Measurements from ENCODE around the gene RGS12. TPM values are rescaled to one million over a fixed set of nuclear protein-coding genes. Genes with fewer than 3 reads are reported as not detected.

RGS12 gene
- total and polyA plus RNA-seq, 2 of the 8 experiments (the other 6 are each of a cell fraction or from before 2014, with no cell fraction given): 6.0 to 16.4 TPM

DNA sequence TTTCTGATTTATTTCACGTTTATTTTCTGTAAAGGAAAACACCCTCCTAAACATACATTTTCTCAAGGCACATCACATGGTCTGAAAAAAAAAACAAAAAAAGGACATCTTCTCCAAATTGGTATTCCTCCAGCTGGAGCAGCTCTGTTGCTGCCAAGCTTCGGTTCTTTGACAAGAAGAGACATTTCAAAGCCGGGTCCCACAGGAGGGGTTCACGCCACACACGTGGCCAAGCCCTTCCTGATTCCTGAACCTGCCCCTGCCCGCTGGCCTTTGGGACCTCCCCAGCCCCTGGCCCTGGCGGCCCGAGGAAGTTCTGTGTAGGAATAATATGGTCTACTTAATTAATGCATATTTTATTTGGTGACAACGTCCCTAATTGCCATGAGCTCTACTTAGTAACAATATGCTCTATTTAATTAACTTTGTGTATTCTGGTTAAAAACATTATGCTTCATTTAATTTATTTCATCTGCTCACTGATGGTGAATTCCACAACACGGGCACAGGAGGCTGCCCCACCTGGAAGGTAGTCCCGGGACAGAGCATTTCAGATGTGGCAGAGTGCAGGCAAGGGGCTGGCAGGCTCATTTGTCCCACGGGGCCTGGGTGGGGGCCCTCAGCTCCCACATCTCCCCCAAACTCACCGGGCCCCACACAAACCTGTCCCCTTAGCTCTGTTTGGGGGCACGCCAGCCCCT, 5.4 kb upstream of the RGS12 start:
- Histone ChIP-seq H3K18ac (ENCODE audit: extremely low read depth, low read length) (no peak overlapping the region), H3K4me3 (ENCODE audit: extremely low read depth in 1 of 4, insufficient read depth in 2 of 4, low read depth in 3 of 4, low read length in 4 of 4) (no peak overlapping the region), H3K79me2 (ENCODE audit: control insufficient read depth in 1 of 2, insufficient read depth in 2 of 2, low read length in 2 of 2) (no peaks in the 10 kb centered on the region), H3K4me1 (replicated peaks in 1 of 4; ENCODE audit: control insufficient read depth in 3 of 4, insufficient read depth in 4 of 4, low read length in 3 of 4) (peaks cover 0 to 11% (median 3%) of the 10 kb centered on the region in 4 experiments; a peak in 5 of 7 replicates), H3K4me2 (ENCODE audit: insufficient read depth in 1 of 2, low read depth in 2 of 2, low read length in 2 of 2) (no peak overlapping the region), H3K14ac (ENCODE audit: insufficient read length) (no peak overlapping the region), H2BK20ac (ENCODE audit: low read length) (no peak overlapping the region), H3K27me3 (replicated peaks in 1 of 4; ENCODE audit: control insufficient read depth in 3 of 4, extremely low read depth in 1 of 4, insufficient read depth in 3 of 4, low read length in 3 of 4) (peaks cover 0 to 7% (median 1%) of the 10 kb centered on the region in 4 experiments; a peak in 3 of 7 replicates), H4K5ac (ENCODE audit: insufficient read length, low read depth, low read length) (no peak overlapping the region), H2BK12ac (ENCODE audit: low read depth, low read length) (no peak overlapping the region), H2BK120ac (replicated peaks; ENCODE audit: low read depth, low read length) (no peak overlapping the region), H2BK5ac (ENCODE audit: low read depth, low read length) (no peak overlapping the region), H3K79me1 (ENCODE audit: low read depth, low read length) (no peaks in the 10 kb centered on the region), H3K36me3 (ENCODE audit: control insufficient read depth in 2 of 4, insufficient read depth in 4 of 4, low read length in 3 of 4) (no peaks in the 10 kb centered on the region), H3K23ac (ENCODE audit: insufficient read length) (no peak overlapping the region), H2AK5ac (ENCODE audit: low read depth, low read length) (no peak overlapping the region), H2BK15ac (ENCODE audit: low read length) (no peak overlapping the region), H4K91ac (replicated peaks; ENCODE audit: insufficient read length, low read length) (no peak overlapping the region), H3K27ac (ENCODE audit: low read depth, low read length) (no peak overlapping the region), H3K9ac (replicated peaks in 1 of 4; ENCODE audit: extremely low read depth in 1 of 4, low read depth in 3 of 4, low read length in 3 of 4) (no peak overlapping the region), H3K9me3 (ENCODE audit: insufficient read depth in 2 of 2, low read depth in 1 of 2, low read length in 1 of 2) (no peaks in the 10 kb centered on the region), H4K8ac (ENCODE audit: extremely low read depth, insufficient read depth, low read length) (peak overlapping the region; percentile 18; the same call in 1 of the 2 replicates), H3K4ac (replicated peaks; ENCODE audit: insufficient read length, low read depth, low read length) (no peak overlapping the region), H3K56ac (replicated peaks; ENCODE audit: insufficient read length, low read depth, low read length) (no peak overlapping the region), H2AFZ (ENCODE audit: low read length) (no peak overlapping the region), H3K23me2 (ENCODE audit: low read depth, low read length) (peaks cover 9% of the 10 kb centered on the region; the same call in 1 of the 2 replicates), H4K20me1 (replicated peaks in 1 of 2; ENCODE audit: control insufficient read depth in 1 of 2, insufficient read depth in 2 of 2, low read length in 2 of 2) (no peaks in the 10 kb centered on the region)
- no peak for FAIRE-seq
- POLR2A ChIA-PET (ENCODE audit: partially characterized antibody): no interaction called here
- DNase-seq (ENCODE audit: low read depth in 1 of 2, low spot score in 2 of 2): peak in 1 of 2 experiments; percentile 30
- CTCF ChIA-PET (ENCODE audit: partially characterized antibody): interaction anchor here (1.2 to 5.1 kb wide), 2 partner anchors 31 to 461 kb away, joined by 4 to 31 read pairs; no protein-coding TSS in a partner anchor
- 83% methylated on average over 14 of the region's 14 CpGs; no CpG with 5 or more reads in 1 of the 2 experiments for WGBS, 2 experiments (ENCODE audit: extremely low coverage in 1 of 2, insufficient coverage in 1 of 2, insufficient read length in 1 of 2, insufficient replicate concordance in 2 of 2, low coverage in 1 of 2, low lambda C conversion rate in 2 of 2, missing lambda C conversion rate in 1 of 2)
- TF ChIP-seq HDAC2 (IDR thresholded peaks at IDR 0.05; ENCODE audit: borderline replicate concordance in 1 of 2, low read depth in 2 of 2, low read length in 2 of 2): no peak

All from H1 (cell line).